Activated CD4-positive, alpha-beta T cell treated with anti-CD3 and anti-CD28 coated beads for 48 hours (primary cell): ENCODE results near the gene KLHDC2.
"Not testable (repeated sequence)": the region's sequence is repeated elsewhere in the genome, so short reads cannot be mapped to it uniquely, and the experiment has no call there.

Source experiments
- DNase-seq: peaks from one replicate; pipeline ENCODE4 v3.0.0-alpha.2; 2020

KLHDC2 gene

GRCh38 chr14:49767571-49768300 is at the start of gene KLHDC2:
KLHDC2 (plus strand) TSS chr14:49768153; CDS start chr14:49768469, 316 bp downstream.
- peak; percentile 93 for DNase-seq

GRCh38 chr14:49720744-49721143 is 47.2 kb upstream of the KLHDC2 start:
- no peak for DNase-seq

GRCh38 chr14:49721733-49722435 is 46.1 kb upstream of the KLHDC2 start:
- not testable (repeated sequence) for DNase-seq

- no peak for DNase-seq
Measured at GRCh38 chr14:49727171-49727570, 40.8 kb upstream of the KLHDC2 start.

- no peak for DNase-seq
Measured at GRCh38 chr14:49732896-49733295, 35.1 kb upstream of the KLHDC2 start.

- no peak for DNase-seq
Measured at GRCh38 chr14:49733836-49734235, 34.1 kb upstream of the KLHDC2 start.

GRCh38 chr14:49735669-49736068 is 32.3 kb upstream of the KLHDC2 start:
- not testable (repeated sequence) for DNase-seq

- DNase-seq, result no peak
Measured at GRCh38 chr14:49745191-49745590, 22.8 kb upstream of the KLHDC2 start.

GRCh38 chr14:49746476-49746875 is 21.5 kb upstream of the KLHDC2 start:
- not testable (repeated sequence) for DNase-seq

- DNase-seq, result no peak
Measured at GRCh38 chr14:49754570-49755097, 13.3 kb upstream of the KLHDC2 start.

GRCh38 chr14:49755378-49755777 is 12.6 kb upstream of the KLHDC2 start:
- no peak for DNase-seq

GRCh38 chr14:49761839-49762551 is 6.0 kb upstream of the KLHDC2 start:
- no peak for DNase-seq

- DNase-seq, result no peak
Measured at GRCh38 chr14:49766839-49767238, 1.1 kb upstream of the KLHDC2 start.

- DNase-seq, result no peak
Measured at GRCh38 chr14:49767270-49767570, 733 bp upstream of the KLHDC2 start.

GRCh38 chr14:49768301-49769121 is 558 bp downstream of the KLHDC2 start:
- peak; percentile 87 for DNase-seq

GRCh38 chr14:49769171-49769570 is 1.2 kb downstream of the KLHDC2 start:
- no peak for DNase-seq

GRCh38 chr14:49769581-49770211 is 1.7 kb downstream of the KLHDC2 start:
- DNase-seq, result no peak

- no peak for DNase-seq
Measured at GRCh38 chr14:49770212-49770817, 2.4 kb downstream of the KLHDC2 start.

- not testable (repeated sequence) for DNase-seq
Measured at GRCh38 chr14:49771691-49772090, 3.7 kb downstream of the KLHDC2 start.

GRCh38 chr14:49774106-49774505 is 6.2 kb downstream of the KLHDC2 start:
- DNase-seq, result no peak

- no peak for DNase-seq
Measured at GRCh38 chr14:49778421-49778820, 10.5 kb downstream of the KLHDC2 start.

GRCh38 chr14:49781040-49781439 is 13.1 kb downstream of the KLHDC2 start:
- not testable (repeated sequence) for DNase-seq
